ENCODE measurements around the gene CLEC4D. TPM values are rescaled to one million over a fixed set of nuclear protein-coding genes. Genes with fewer than 3 reads are reported as not detected.

The CLEC4D gene
- total RNA-seq = 0.55 TPM

DNA sequence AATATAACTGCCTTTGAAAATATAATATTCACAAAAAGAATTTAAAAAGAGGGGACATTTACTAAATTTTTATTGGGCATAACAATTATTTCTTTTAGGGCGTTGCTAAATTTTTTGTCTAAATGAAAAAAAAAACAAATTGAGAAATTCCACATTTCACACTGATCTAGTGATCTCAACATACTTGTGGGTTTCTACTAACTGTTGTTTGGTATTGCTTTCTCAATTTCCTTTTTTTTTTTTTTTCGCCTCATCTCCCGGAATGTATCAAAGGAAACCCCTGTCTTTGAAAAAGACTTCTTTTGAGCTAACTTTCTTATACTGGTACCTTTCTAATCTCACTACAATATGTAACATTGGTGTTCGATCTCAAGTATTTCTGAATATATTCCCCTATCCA is at the start of gene CLEC4D:
CLEC4D (plus strand) TSS at position 248 of the 400 bp plus-strand sequence. CDS start 230 bp downstream, outside the sequence.

DNA sequence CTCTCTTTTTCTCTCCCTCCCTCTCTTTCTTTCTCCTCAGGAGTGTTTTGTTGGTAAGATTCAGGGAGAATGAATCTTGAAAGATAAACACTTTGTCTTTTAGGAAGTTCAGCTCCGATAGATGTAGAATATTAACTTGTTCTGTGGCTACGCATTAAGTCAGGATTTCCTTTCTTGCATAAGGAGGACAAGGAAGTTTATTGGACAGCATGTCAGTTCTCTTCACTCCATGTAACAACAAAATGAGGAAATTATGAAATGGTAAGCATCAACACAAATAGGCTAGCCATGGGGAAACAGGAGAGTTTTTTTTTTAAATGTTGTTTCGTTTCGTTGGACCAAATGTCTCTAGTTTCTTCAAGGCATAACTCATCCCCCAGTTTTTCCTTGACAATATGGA is 27.5 kb downstream of the CLEC4D start, which contains the start of gene CLEC4E:
CLEC4E (minus strand) TSS at position 75 of the 400 bp plus-strand sequence. CDS start 108 bp downstream, outside the sequence.

Other genes starting within 250 kb of the CLEC4D start
- 0.27 TPM for gene CLEC6A, start 57.5 kb upstream of the CLEC4D start, total RNA-seq
- gene CLEC4E, start 27.4 kb downstream of the CLEC4D start, total RNA-seq = not detected
- gene AICDA, start 99.4 kb downstream of the CLEC4D start, total RNA-seq = 0.66 TPM
- gene MFAP5, start 149.3 kb downstream of the CLEC4D start, total RNA-seq = 96.9 TPM
- 132 TPM for gene RIMKLB, start 184.5 kb downstream of the CLEC4D start, total RNA-seq